ENCODE measurements around the gene LPP. TPM values are rescaled to one million over a fixed set of nuclear protein-coding genes. Genes with fewer than 3 reads are reported as not detected.

LPP gene
- polyA plus RNA-seq, 1 experiment = 60.0 TPM

DNA sequence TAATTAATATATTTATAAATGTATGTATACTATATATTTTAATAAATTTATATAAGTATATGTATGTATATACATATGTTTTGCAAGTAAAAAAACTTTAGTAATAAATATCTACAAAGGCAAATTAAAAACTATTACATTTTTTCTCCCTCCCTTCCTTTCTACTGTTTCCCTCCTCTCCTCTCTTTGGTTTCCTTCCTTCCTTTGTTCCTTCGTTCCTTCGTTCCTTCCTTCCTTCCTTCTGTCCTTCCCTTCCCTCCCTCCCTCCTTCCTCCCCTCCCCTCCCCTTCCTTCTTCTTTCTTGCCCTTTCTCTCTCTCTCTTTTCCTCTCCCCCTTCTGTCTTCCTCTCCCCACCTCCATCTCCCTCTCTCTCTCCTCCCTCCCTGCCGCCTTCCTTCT, 423.6 kb downstream of the LPP start:
- POLR2A ChIA-PET = no interaction called here
- no peak overlapping the region for H3K4me3 ChIP-seq (ENCODE audit: low read depth, low read length)
- DNase-seq (ENCODE audit: low read depth) = no peak
- H3K36me3 ChIP-seq (ENCODE audit: control insufficient read depth, insufficient read depth, low read length) = no peaks in the 10 kb centered on the region
- CTCF ChIA-PET = interaction anchor here (0.6 to 1.4 kb wide), 2 partner anchors 16 to 377 kb away, joined by 3 read pairs; no protein-coding TSS in a partner anchor
- H3K27me3 ChIP-seq (ENCODE audit: control insufficient read depth, insufficient read depth, low read length) = no peaks in the 10 kb centered on the region
- TF ChIP-seq, protein P1, sequence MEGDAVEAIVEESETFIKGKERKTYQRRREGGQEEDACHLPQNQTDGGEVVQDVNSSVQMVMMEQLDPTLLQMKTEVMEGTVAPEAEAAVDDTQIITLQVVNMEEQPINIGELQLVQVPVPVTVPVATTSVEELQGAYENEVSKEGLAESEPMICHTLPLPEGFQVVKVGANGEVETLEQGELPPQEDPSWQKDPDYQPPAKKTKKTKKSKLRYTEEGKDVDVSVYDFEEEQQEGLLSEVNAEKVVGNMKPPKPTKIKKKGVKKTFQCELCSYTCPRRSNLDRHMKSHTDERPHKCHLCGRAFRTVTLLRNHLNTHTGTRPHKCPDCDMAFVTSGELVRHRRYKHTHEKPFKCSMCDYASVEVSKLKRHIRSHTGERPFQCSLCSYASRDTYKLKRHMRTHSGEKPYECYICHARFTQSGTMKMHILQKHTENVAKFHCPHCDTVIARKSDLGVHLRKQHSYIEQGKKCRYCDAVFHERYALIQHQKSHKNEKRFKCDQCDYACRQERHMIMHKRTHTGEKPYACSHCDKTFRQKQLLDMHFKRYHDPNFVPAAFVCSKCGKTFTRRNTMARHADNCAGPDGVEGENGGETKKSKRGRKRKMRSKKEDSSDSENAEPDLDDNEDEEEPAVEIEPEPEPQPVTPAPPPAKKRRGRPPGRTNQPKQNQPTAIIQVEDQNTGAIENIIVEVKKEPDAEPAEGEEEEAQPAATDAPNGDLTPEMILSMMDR (IDR thresholded peaks at IDR 0.05; ENCODE audit: insufficient read depth, low read depth, low read length) = no peak

DNA sequence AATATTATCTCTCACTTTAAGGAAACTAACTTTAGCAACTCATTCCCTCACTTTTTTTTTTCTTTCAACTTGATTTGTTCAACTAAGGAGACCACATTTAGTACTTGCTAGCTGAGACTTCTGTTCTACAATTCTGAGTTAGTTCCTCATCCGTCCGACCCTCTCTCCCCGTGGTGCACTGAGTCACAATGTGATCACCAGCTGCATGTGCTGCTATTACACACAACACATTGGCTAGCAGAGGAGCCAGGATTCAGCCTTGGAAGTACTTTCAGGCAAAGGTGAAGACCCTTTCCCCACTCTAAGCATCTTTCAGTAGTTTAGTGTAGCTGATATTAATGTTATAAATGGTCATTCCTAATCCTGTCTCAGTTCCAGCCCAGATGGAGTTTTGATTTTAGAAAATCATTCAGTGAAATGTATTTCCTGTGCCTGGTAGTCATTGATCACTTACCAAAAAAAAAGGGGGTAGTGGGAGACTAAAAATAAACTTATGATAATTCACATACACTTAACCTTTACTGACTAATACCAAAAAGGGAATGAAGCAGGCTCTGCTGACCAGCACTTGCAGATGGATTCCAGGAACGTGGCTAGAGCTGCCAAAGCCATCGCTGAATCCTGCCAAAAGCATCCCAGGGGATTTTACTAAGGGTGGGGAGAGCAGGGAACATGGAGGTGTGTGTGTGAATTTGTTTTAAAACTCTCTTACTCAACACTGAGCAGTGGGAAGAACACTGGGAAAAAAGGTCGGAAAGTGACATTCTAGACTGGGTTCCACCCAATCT, 424.8 kb downstream of the LPP start:
- H3K36me3 ChIP-seq (ENCODE audit: control insufficient read depth, insufficient read depth, low read length) = no peaks in the 10 kb centered on the region
- H3K4me3 ChIP-seq (ENCODE audit: low read depth, low read length) = no peak overlapping the region
- DNase-seq (ENCODE audit: low read depth) = no peak
- TF ChIP-seq, protein P1 (IDR thresholded peaks at IDR 0.05; ENCODE audit: insufficient read depth, low read depth, low read length) = no peak
- no peaks in the 10 kb centered on the region for H3K27me3 ChIP-seq (ENCODE audit: control insufficient read depth, insufficient read depth, low read length)
- CTCF ChIA-PET = interaction anchor here (0.7 to 1.4 kb wide), 2 partner anchors 15 to 1575 kb away, joined by 3 read pairs; no protein-coding TSS in a partner anchor
- POLR2A ChIA-PET = no interaction called here

DNA sequence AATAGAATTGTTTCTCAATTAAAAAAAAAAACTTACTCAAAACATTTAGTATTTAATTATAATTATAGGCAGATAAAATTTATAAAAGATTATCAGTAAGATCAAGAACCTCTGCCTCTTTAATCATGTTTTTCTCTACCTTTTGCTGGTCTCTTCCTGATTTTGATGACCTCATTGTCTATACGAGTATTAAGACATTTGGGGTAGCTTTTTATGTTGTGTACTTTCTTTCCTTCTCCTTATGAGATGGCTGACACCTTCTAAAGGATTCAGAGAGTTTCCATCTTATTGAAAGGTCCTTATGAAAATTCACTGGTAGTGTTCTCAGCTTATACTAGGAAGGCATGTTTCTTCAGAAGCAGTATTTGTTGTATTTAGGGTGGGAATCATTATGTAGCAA, 426.3 kb downstream of the LPP start:
- DNase-seq (ENCODE audit: low read depth) = no peak
- Histone ChIP-seq H3K36me3 (ENCODE audit: control insufficient read depth, insufficient read depth, low read length) (no peaks in the 10 kb centered on the region), H3K4me3 (ENCODE audit: low read depth, low read length) (no peak overlapping the region), H3K27me3 (ENCODE audit: control insufficient read depth, insufficient read depth, low read length) (no peaks in the 10 kb centered on the region)
- ChIA-PET CTCF (no interaction called here), POLR2A (no interaction called here)
- TF ChIP-seq, protein P1 (IDR thresholded peaks at IDR 0.05; ENCODE audit: insufficient read depth, low read depth, low read length) = no peak

DNA sequence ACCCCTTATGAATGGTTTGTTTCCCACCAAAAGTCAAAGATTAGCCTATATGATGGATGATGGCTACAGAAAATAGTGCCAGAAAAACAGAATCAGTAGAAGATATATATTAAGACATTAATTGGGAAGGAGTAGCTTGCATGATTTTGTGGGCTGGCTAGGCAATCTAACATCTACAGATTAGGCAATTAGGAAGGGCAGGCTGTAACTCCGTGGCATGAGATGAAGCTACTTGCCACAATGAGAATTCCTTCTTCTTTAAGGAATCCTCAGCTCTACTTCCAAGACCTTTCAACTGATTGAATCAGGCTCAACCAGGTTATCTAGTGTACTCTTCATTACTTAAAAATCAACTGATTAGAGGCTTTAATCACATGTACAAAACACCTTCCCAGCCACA, 426.7 kb downstream of the LPP start:
- Histone ChIP-seq H3K4me3 (ENCODE audit: low read depth, low read length) (no peak overlapping the region), H3K27me3 (ENCODE audit: control insufficient read depth, insufficient read depth, low read length) (no peaks in the 10 kb centered on the region), H3K36me3 (ENCODE audit: control insufficient read depth, insufficient read depth, low read length) (no peaks in the 10 kb centered on the region)
- DNase-seq (ENCODE audit: low read depth) = no peak
- TF ChIP-seq, protein P1 (IDR thresholded peaks at IDR 0.05; ENCODE audit: insufficient read depth, low read depth, low read length) = no peak
- CTCF ChIA-PET = no interaction called here
- POLR2A ChIA-PET = no interaction called here

DNA sequence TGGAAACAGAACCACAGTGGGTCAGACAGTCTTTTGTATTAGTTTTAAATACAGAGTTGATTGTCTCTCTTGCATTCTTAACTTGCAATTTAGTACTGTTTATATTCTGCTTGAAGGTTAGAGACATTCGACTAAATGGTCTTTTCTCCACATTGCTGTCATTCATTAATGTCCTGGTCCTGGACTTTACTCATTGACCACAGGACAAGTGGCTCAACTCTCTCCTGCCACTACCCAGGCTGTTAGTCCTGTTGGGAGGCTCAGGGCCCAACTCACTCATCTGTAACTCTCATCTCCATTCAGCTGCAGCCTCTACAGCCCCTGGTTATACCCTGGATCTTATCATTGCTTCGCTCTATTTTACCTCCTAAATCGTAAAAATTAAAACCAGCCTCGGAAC, 427.4 kb downstream of the LPP start:
- POLR2A ChIA-PET = no interaction called here
- no peaks in the 10 kb centered on the region for H3K36me3 ChIP-seq (ENCODE audit: control insufficient read depth, insufficient read depth, low read length)

More for the DNA sequence above, 427.4 kb downstream of the LPP start:
- Histone ChIP-seq H3K27me3 (ENCODE audit: control insufficient read depth, insufficient read depth, low read length) (no peaks in the 10 kb centered on the region), H3K4me3 (ENCODE audit: low read depth, low read length) (no peak overlapping the region)
- TF ChIP-seq, protein P1 (IDR thresholded peaks at IDR 0.05; ENCODE audit: insufficient read depth, low read depth, low read length) = no peak
- no peak for DNase-seq (ENCODE audit: low read depth)
- CTCF ChIA-PET = no interaction called here
